ENCODE measurements around the gene IL2RG.
A peak's percentile ranks its signal among the peaks of the same experiment; 100 is the strongest.

IL2RG gene

DNA sequence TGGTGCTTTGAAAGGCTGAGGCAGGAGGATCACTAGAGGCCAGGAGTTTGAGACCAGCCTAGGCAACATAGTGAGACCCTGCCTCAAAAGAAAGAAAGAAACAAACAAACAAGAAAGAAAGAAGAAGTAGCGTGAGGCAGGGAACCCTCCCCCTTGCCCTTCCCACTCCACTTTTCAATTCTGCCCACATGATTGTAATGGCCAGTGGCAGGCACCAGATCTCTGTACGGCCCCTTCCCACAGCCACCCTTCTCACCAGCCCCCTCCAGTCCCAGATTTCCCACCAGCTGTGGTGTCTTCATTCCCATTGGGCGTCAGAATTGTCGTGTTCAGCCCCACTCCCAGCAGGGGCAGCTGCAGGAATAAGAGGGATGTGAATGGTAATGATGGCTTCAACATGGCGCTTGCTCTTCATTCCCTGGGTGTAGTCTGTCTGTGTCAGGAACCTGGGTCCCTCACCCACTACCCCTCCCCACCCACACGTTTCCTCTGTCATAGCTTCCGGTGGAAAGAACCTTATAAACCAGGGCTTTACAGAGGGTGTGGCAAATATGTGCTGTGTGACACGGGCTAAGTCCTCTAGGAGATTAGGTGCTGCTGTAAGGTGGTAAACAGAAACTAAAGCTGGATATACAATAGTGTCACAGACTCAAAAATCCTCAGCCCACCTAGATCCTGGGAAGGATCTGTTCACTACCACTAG is at the start of gene IL2RG:
IL2RG (minus strand) TSS at position 437 of the 703 bp plus-strand sequence; CDS start at position 399, 38 bp downstream.
- no peak for DNase-seq

DNA sequence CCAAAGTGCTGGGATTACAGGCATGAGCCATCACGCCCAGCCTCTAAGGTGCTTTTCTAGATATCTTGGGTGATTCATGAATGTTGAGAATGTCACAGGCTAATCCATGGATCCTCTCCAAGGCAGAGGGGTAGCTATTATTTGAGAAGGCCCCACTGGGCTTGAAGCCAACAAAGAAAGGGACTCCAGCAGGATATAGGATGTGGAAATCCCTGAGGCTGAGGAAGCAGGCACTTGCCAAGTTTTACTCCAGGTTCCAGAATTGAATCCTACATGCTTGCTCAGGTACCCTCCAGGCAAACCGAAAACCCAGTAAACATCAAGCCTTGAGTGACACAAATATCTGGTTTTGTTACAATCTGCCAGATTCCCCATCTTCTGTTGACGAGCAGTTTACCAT is 49.1 kb upstream of the IL2RG start:
- DNase-seq: no peak

DNA sequence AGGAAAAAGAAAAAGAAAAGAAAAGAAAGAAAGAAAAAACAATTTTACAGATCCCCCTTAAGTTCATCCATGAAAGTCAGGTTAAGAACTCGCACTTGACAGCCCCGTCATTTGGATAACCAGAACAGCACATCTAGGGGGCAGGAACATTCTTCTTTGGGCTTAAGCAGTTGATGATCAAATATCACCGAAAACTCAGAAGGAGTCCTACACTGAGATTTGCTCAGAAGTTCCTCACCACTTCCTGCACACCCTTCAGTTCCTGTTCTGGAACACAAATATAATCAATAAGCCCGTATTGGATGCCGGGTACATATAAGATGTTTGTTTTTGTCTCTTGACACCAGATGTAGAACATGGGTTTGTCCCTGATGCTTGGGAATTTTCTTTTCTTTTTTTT is 48.0 kb upstream of the IL2RG start:
- no peak for DNase-seq

DNA sequence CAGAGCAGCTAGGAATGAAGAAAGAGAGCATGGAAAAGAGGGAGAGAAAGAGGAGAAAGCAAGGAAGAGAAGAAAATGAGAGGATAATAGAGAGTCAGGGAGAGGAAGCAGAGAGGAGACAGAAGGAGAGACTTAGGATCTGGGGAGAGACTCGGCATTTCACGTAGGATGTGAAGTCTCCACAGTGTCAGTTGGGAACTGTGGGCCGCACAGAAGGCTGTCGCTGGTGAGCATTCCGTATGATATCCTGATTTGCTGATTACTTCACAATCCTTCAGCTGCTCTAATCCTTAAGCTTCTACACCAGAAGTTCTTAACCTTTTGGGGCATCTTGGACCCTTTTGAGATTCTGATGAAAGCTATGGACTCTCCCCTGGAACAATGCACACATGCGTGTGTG is 47.2 kb upstream of the IL2RG start:
- DNase-seq: no peak

DNA sequence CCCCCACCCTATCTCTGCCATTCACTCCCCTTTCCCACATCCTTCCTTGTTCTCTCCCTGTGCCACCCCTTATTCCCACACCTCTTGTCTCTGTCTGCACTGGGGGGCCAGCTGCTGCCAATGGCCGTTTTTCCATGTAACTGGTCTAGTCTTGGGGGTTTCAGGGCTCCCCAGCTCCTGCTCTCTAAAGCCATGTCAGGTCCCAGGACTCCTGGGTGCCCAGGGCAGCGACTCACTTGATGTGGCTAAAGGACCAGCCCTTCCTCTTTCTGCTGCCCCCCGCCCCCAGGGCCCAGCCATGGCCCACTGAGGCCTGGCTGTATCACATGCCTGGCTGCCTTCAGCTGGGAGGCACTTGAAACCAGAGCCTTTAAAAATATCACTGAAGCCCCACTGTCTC is 43.3 kb upstream of the IL2RG start:
- no peak for DNase-seq

DNA sequence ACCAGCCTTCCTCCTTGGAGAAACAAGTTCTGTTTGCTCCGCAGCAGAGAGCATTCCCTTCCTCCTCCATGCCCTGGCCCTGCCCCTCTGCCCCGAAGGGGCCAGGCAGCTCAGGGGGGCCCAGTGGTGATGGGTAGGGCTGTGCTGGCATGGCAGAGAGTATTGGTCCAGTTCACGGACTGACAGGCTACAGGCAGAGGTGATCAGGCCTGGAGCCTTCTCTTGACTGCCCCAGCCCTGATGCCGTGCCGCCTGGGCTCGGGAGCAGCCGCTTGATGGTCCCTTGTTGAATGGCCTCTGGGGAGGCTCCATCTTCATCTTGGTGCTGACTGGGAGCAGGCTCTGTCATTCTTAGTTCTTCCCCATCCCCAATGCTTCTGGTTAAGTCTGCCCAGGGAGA is 42.8 kb upstream of the IL2RG start:
- no peak for DNase-seq

DNA sequence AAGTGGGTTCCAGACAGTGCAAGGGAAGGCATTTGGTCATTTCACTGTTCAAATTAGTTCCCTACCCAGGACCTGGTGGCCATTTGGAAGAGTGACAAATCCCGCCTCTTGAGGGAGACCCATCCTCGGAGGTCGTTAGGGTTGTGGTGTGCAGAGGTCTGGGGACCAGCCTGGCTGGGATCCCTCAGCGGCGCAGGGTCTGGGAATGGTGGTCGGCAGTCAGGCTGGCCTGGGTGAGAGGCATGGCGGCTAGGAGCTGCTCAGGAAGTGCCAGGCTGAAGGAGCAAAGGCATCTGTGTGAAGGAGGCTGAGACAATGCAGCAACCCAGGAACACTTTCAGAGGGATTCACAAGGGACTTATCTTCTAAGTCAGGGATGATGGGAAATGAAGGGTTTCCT is 40.0 kb upstream of the IL2RG start:
- DNase-seq: no peak

DNA sequence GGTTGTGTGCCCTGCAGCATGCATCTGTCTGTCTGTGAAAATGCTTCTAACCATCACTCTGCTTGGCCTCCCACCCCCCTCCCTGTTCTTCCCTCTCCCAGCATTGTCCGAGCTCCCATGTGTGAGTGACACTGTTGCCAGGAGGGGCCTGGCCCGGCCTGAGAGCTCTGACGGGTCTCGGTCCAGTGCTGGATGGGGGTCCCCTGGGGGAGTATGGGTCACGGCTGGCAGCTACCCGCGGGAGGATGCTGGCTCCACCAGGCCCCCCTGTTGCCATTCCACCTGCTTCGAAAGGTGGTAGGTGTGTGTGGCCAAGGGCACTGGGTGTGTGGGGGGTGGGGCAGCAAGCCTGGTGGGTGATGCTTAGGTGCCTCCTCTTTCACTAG is 36.9 kb upstream of the IL2RG start:
- no peak for DNase-seq

DNA sequence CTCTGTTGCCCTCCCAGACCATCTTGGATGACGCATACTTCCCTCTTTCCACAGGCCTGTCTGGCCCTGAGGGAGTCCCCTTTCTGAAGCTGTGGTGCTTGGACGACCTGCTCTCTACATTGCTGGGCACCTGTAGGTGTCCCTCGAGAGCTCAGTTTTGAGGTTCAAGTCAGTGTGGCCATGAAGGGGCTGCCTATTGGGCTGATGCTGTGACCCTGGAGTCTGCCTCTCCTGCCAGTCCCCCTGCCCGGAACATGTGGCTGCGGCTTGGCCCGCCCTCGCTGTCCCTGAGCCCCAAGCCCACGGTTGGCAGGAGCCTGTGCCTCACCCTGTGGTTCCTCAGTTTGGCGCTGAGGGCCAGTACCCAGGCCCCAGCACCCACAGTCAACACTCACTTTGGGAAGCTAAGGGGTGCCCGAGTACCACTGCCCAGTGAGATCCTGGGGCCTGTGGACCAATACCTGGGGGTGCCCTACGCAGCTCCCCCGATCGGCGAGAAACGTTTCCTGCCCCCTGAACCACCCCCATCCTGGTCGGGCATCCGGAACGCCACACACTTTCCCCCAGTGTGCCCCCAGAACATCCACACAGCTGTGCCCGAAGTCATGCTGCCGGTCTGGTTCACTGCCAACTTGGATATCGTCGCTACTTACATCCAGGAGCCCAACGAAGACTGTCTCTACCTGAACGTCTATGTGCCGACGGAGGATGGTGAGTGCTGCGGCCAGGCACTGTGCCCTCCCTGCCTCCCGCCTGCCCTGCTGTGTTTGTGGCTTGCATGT is 36.3 kb upstream of the IL2RG start:
- no peak for DNase-seq

DNA sequence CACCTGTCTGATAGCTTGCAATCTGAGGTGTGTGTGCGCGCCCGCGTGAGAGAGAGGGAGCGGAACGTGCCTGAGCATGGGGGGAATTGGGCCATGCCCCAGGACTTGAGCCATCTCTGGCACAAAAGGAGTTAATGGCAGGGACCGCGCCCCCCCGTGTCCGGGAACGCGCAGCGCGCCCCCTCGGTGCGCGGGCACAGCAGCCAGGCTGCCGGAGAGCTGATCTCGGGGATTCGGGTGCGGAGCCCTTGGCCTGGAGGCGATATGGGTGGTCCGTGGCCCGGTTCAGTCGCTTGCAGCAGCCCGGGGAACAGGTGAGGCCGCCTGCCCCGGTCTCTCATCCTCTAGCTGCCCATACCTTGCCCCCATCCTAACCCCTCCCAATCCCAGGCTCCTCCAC is 33.3 kb upstream of the IL2RG start, which contains the start of gene NLGN3:
NLGN3 (plus strand) TSS at position 191 of the 400 bp plus-strand sequence. CDS start 2,909 bp downstream, outside the sequence.
- no peak for DNase-seq

DNA sequence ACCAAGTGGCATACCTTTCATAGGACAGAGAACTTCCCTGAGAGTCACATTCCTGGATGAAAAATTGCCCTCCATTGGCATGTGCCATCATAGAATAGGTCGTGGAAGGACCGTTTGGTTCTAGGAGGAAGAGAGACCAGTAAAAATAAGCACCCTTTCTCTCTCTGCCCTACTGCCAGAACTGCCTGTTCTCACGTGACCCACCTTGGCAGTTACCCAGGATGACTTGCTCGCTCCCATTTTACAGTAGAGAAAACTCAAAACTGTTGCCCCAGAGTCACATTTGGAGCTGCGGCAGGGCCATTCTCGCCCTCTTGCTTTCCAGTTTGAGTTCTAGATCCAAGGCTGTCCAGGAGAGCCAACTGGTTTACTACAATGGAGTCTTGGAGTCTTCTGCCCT is 32.1 kb upstream of the IL2RG start:
- DNase-seq: no peak

DNA sequence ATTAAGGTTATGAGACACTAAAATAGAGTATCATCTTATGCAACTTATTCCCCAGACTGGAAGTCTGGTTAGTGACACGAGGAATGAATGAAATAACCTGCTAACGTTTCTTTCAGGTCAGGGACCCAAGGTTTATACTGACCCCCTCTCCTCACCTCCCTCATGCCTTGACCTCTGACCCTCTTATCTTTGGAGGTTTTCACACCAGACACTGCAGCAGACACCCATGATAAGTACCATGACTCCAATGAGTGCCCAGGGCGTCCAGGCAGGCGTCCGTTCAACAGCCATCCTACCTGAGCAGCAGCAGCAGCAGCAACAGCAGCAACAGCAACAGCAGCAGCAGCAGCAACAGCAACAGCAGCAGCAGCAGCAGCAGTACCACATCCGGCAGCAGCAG is 29.1 kb upstream of the IL2RG start:
- DNase-seq: no peak

DNA sequence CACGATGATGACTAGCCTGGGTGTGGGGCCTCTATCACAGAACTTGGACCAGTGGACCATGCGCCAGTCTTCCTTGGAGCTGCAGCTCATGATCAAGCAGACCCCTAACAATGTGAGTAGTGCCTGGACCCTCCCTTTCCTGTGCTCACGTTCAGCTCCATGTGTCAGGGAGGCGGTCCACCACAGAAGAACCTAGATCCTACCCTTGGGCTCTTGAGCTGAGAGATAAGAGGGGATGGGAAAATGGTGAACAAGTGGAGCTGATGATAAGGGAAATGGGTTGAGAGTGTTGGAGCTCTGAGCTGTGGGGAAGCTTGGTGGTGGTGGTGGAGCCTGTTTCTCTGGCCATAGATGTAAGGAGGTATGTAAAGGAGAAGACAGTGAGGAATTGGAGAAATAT is 20.1 kb upstream of the IL2RG start:
- DNase-seq: no peak

DNA sequence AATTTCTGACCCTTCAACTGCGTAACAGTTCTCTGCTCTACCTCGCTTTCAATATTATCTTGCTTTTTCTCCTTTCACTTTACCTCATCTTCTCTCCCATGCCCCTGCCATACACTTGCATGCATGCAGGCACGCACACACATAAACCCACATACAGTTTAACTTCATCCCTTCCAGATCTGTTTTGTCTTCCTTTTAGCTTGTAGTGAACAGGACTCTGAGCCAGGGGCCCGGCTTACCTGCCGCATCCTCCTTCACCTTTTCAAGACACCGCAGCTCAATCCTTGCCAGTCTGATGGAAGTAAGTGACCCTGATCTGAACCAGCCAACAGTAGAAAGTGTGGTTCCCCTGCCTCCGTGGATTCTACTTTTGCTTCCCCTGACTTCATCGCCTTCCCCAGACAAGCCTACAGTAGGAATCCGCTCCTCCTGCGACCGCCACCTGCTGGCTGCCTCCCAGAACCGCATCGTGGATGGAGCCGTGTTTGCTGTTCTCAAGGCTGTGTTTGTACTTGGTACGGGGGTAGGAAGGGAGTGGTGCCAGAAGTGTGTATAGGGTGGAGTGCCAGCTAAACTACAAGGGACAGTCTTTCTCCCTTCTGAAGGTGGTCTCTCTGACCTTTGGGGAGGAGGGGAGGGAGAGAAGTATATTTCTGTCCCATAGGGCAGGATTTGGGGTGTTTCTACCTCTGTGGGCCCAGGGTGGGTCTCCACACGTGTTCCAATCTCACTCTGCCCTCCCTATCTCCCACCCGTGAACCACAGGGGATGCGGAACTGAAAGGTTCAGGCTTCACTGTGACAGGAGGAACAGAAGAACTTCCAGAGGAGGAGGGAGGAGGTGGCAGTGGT is 17.8 kb upstream of the IL2RG start:
- DNase-seq: peak; percentile 7

DNA sequence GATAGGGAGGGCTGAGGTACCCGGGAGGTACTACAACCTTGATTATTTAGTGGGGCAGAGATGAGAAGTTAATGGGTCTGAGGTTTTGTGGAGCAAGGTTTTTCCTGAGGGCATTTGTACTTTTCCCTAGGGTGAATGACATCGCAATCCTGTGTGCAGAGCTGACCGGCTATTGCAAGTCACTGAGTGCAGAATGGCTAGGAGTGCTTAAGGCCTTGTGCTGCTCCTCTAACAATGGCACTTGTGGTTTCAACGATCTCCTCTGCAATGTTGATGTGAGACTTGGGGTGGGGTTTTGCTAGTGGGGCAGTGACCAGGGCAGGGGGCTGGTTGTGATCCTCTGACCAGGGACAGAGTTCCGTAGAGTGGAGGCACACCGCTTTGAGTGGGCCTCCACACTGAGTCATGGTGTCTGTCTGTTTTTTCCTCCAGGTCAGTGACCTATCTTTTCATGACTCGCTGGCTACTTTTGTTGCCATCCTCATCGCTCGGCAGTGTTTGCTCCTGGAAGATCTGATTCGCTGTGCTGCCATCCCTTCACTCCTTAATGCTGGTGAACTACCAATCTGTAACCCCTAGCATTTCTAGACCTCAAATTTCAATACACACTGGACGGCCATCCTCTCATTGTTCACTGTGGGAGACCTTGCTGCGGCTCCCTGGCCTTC is 16.9 kb upstream of the IL2RG start:
- DNase-seq: peak; percentile 3

DNA sequence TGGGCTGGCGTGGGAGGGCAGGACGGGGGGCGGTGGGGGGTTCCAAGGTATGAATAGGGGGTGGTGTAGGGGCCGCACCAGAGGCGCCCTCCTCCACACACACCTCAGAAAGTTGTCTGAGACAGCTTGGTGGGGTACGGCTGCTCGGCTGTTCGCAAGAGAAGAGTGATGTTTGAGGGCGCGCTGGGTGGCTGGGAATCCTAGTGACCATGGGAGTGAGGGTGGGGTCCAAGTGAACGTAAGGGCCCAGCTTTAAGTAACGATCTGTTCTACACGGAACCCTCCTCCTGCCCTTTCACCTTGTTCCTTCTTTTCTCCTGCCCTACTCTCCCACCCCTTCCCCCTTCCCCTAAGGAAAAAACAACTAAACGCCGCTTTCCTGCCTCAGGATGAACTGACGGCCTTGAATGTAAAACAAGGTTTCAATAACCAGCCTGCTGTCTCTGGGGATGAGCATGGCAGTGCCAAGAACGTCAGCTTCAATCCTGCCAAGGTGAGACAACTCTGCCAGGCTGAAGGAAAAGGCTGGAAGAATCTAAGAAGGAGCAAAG is 7.7 kb upstream of the IL2RG start:
- DNase-seq: no peak

DNA sequence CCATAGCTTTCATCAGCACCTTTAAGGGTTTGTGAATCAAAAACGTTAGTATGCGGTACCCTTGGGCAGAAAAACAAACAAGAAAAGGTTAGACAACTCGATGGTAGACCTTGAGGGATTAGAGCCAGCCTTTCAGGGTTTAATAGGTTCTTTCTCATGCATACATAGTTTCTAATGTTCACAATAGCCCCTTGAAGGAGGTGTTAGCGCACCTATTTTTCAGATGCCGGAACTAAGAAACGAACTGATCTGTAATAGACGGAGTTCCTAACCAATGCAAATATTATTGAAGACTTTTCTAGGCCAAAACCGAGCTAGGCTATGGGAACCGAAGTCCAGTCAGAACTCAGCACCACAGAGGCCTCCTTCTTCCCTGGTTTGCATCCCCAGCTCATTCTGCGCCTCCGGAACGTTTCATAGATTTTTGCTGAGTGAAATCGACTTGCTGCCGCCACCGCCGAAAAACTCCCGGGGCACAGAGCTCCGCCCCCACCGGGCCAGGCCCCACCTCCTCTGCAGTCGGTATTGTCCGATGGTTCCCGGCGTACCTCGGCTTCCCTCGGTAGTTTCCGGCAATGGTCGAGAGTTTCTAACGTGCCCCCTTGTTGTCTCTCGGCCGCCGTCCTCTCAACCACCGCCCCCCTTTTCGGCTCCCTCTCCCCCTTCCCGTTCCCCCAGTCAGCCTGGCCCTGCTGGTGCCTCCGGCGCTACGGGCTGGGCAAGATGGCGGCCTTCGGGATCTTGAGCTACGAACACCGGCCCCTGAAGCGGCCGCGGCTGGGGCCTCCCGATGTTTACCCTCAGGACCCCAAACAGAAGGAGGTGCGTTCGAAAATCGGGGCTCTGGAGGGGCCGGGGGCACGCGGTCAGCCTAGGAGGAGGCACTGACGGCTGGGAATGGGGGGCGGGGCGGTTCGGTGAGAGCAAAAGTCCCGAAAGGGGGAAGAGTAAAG is 6.9 kb upstream of the IL2RG start, which contains the start of gene MED12:
MED12 (plus strand) TSS at position 565 of the 953 bp plus-strand sequence; CDS start at position 724, 159 bp downstream.
- DNase-seq: peak; percentile 69

DNA sequence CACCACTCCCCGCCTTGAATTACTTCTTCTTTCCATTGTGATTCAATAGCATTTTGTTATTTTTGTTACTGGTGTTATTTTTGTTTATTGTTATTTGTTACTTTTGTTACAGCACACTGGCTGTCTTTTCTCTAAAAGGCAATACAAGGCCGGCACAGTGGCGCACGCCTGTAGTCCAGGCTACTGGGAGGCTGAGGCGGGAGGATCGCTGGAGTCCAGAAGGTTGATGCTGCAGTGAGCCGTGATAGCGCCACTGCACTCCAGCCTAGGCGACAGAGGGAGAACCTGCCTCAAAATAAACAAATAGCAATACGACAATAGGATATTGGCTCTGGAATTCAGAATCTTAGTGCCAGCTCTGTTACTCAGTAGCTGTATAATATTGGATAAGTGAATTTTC is 6.0 kb upstream of the IL2RG start:
- no peak for DNase-seq

DNA sequence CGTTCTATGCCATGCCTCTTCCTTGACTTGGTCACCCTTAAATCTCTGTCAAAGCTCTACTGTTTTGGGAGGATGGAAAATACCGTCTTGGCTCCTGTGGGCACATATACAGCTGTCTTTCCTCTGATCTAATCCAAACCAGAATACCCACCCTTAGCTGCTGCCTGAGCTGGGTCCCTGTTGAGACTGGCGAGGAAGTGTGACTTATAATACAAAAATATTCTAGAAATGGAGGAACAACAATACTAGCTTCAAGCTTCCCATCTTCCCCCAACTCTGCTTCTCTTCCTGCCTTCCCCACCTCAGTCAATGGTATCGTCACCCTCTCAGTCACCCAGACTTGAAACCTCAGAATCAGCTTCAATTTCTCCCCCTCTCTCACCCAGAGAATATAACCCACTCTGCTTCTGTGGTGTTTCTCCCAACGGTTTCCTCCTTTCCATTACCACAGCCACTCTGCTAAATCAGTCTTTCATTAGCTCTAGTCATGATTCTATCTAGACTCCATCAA is 599 bp upstream of the IL2RG start:
- no peak for DNase-seq

DNA sequence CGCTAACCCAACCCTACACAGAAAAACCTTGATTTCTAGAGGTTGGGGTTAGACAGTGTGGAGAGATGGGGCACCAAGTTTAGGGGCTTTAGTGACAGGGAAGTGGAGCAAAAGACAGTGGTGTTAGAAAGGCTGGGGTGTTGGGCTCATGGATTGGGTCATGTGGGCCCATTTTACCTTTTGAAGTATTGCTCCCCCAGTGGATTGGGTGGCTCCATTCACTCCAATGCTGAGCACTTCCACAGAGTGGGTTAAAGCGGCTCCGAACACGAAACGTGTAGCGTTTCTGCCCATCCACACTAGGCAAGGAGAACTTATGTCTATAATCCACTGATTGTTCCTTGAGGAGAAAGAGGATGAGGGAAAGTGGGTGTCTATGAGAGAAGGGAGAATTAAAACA is 2.3 kb downstream of the IL2RG start:
- no peak for DNase-seq

DNA sequence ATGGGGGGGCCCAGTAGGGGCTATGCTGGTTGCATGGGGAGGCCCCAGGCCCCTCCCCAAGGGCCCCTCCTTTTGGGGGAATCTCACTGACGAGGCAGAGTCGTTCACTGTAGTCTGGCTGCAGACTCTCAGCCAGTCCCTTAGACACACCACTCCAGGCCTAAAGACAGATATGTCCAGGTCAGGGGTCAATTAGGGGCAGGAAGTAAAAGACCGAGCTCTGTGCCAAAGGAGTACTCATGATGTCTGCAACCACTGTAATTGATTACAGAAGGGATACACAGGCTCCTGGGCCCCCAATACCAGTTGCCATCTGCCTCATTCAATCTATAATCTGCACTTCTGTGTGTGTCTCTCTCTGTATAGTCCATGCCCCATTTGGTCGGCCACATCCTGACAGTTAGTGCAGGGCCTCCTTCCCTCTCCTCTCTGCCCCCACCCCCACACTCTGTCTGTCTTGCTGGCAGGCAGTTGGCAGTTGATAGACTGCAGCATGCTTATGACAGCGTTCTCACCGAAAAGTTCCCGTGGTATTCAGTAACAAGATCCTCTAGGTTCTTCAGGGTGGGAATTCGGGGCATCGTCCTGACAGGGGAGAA is 3.5 kb downstream of the IL2RG start:
- no peak for DNase-seq

All from HCEC 1CT (cell line).